Midbrain (tissue), 1 donor: ENCODE results near the gene CEACAM16.
"Not testable (repeated sequence)": the region's sequence is repeated elsewhere in the genome, so short reads cannot be mapped to it uniquely, and the experiment has no call there.

Source experiments
- DNase-seq: peaks from one replicate; lab custom pipeline; 2025; lab: John Stamatoyannopoulos, UW

The CEACAM16 gene

DNA sequence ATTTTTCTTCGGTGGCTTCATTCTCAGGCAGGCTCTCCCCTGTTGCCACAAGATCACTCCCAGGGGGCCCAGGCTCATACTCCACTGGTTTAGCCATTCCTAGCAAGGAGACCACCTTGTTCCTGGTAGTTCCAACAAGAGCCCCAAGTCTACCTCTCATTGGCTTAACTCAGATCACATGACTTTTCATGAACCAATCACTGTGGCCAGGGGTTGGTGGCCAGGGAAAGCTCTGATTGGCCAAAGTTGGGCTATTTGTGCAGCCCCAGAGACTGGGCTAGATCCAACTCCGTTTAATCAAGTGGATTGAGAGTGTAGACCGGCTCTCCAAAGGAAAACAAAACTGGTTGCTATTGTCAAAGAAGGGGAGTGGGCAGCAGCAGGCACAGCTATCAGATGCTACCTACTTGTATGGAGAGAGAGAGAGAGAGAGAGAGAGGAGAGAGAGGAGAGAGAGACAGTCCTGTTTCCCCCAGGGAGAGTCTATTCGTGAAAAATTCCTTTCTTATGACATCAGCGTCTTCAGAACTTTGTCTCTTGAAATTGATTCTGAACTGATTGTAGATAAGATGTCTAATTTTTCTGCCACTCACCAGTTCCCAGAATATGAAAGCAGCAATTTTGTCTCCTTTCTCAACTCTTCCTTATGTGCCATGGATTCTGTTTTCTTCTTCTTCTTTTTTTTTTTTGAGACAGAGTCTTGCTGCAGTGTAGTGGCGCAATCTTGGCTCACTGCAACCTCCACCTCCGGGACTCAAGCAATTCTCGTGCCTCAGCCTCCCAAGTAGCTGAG lies 21.7 kb upstream of the CEACAM16 start:
- no peak for DNase-seq

- DNase-seq = no peak
Measured at GRCh38 chr19:44680536-44680935, 18.4 kb upstream of the CEACAM16 start.

GRCh38 chr19:44681992-44682790 lies 16.8 kb upstream of the CEACAM16 start:
- DNase-seq = no peak

DNA sequence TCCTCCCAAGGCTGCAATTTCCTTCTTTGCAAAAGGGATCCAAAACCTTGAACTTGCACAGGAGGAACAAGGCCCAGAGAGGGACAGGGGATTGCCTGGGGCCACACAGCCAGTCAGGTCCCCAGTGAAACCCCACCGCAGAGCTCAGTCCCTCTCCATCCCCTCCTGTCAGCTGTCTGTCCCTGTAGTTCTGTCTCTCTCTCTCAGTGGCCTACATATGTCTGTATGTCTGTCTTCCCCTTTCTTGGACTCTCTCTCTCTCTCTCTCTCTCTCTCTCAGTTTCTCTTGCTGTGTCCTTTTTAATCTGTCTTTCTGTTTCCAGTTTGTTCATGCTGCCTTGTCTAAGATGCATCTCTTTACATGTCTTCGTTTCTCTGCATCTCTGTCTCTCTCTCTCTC lies 16.1 kb upstream of the CEACAM16 start:
- DNase-seq = no peak

- no peak for DNase-seq
Measured at GRCh38 chr19:44683434-44684210, 15.3 kb upstream of the CEACAM16 start.

DNA sequence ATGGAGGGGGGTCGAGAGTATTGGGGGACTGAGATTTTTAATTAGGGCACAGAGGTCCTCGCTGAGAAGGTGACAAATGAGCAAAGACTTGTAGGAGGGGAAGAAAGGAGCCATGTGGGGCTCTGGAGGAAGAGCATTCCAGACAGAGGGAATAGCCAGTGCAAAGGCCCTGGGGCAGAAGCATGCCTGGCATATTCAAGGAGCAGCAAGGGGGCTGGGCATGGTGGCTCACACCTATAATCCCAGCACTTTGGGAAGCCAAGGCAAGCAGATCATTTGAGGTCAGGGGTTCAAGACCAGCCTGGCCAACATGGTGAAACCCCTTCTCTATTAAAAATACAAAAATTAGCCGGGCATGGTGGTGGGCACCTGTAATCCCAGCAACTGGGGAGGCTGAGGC lies 14.6 kb upstream of the CEACAM16 start:
- DNase-seq = not testable (repeated sequence)

GRCh38 chr19:44684892-44685863 lies 13.8 kb upstream of the CEACAM16 start:
- no peak for DNase-seq

GRCh38 chr19:44685877-44686276 lies 13.1 kb upstream of the CEACAM16 start:
- DNase-seq = no peak

DNA sequence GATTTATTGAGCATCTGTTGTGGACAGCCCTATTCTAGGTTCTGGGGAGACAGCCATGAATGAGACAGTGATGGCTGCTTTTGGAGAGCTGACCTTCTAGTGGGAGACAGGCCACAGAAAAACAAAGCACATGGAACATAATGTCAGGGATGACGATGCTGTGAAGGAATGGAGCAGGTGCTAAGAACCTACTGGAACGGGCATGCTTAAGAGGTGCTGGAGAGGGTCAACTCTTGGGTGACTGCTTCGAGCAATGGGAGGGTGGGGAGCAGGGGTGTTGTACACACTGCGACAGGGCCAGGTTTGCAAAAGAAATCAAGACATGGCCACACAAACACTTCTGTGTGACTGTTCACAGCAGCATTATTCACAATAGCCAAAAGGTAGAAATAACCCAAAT lies 12.1 kb upstream of the CEACAM16 start:
- DNase-seq = no peak

GRCh38 chr19:44687888-44688287 lies 11.1 kb upstream of the CEACAM16 start:
- DNase-seq = no peak

DNA sequence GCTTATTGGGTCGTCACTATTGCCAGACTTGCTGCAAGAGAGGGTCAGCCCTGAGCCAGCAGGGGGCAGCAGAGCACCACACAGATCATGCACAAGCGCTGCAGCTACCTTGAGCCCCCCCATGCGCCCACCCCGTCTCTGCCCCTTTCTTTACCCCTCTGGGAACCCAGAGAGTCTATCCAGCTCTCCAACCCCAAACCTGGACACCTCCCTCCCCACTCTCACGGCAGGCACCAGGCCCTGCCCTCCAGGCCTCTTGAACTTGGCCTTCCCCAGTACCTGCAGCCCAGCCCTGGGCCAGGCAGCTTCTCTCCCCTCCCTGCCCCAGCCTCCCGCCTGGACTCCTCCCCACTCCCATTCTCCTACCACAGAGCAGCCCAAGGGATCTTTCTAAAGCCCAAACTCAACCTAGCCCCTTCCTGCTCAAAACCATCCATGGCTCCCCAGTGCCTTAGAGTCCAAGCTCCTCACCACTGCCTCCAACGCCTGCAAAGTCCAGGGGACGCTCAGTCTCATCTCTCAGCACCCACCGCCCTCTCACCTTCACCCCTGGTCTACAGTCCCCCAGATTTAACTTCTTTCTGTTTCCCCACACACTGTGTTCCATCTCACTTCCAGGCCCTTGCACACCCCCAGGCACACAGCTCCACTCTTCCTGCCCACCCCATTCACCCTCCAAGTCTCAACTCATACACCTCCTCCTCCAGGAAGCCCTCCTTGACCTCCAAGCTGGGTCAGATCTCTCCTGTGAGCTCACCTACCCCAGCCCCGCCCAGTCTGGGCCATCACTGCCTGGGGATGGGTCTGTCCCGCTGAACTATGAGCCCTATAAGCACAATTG lies 9.4 kb upstream of the CEACAM16 start:
- DNase-seq = peak; percentile 53

GRCh38 chr19:44690131-44690440 lies 8.9 kb upstream of the CEACAM16 start:
- DNase-seq = no peak

- DNase-seq = no peak
Measured at GRCh38 chr19:44692379-44692721, 6.6 kb upstream of the CEACAM16 start.

DNA sequence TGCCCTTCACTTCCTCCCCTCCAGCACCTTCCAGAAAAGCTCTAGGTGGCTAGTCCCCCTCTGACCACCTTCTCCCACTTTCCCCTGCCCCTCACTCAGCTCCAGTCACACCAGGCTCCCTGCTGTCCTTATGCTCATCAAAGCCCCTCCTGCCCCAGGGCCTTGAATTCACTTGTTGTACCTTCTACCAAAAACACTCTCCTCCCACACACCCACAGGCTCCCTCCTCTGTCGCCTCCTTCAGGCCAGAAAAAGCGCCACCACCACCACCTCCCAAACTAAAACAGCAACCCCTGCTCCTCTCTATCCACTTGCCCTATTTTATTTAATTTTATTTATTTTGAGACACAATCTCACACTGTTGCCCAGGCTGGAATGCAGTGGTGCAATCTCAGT lies 4.8 kb upstream of the CEACAM16 start:
- no peak for DNase-seq

DNA sequence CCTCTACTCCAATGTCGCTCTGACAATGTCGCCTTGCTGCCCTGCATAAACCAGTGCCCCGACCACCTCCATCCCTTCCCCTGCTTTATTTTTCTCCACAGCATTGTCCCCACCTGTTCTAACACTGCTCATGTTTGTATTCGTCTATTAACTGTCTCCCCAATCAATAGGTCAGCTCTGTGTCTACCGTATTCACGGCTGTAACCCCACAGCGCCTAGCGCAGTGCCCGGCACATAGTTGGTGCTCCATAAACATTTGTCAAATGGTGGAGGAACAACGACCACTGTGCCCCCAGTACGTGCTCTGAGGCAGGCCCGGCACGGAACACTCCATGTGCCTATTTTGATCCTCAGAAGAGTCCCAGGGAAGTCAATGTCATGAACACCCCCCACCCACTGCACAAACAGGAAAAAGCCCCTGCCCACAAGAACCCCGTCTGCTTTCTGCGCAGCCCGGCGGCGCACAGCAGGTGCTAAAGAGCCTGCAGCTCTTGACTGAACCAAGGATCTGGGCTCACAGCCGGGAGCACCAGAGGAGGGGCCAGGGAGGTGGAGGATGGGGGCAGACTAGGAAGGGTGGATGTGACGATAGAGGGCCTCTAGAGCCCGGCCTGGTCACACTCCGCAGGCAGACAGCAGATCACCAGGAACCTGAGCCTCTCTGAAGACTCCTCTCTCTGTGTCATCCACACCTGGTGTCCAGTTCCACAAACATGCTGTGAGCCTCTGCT lies 1.8 kb upstream of the CEACAM16 start:
- no peak for DNase-seq

DNA sequence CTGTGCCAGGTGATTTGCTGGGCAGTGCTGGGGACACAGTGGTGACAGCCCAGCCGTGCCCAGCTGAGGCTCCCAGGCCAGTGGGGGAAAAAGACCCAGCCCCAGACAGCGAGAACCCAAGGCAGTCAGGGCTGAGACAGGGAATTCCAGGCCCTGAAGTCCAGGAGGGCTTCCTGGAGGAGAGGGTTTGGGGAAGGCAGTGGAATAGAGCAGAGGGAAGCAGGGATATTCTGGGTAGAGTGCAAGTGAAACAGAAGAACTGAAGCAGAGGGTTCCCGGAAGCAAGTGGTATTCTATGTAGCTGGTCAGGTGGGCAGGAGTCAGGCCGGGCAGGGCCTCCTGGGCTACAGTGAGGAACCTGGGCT lies 1.3 kb upstream of the CEACAM16 start:
- DNase-seq = no peak

- DNase-seq = no peak
Measured at GRCh38 chr19:44700547-44700946, 1.6 kb downstream of the CEACAM16 start.

- DNase-seq = no peak
Measured at GRCh38 chr19:44701228-44701627, 2.3 kb downstream of the CEACAM16 start.

DNA sequence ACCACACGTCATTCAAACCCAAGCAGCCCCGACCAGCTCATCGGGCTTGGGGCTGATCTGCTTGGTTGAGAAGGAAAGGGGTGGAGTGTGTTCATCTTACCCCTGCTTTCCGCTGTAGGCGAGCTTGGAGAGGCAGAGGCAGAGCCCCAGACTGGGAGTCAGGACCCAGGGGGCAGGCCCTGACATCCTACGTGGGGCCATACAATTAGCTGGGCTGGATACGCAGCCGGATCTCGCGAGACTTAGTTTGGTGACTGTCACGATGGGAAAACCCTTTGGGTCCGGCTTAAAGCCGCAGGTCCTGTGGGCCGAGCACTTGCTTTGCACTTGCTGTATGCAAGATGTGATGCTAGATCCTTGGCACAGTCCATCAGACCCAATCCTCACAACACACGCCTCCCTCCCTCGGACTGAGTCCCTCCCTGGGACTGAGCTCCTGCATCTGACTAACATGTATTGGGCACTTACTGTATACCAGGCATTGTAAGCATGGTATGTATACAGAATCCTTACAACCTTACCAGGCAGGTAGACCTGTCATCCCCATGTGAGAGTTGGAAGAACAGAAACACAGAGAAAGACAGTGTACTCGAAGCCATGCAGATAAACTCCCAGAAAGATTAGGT lies 3.7 kb downstream of the CEACAM16 start:
- no peak for DNase-seq
